Thyroid gland (tissue), 4 donors: ENCODE results near the gene OSBP2. TPM values are rescaled to one million over a fixed set of nuclear protein-coding genes. Genes with fewer than 3 reads are reported as not detected.

Experiments
- DNase-seq, 2 donors: peaks; one replicate each; pipeline ENCODE4 v3.0.0-alpha.2; 2019
- H3K27ac ChIP-seq, 3 donors: fragments of 200-600 bp; sonication (generic); 1 replicate in 2 of 3; 2 replicates in 1 of 3; pipeline ENCODE4 v1.5.1; 2016 to 2019; ENCODE audit warnings: mild to moderate bottlenecking in 1 of 3, moderate library complexity in 1 of 3
- H3K27me3 ChIP-seq: fragments of 200-600 bp; sonication (generic); one replicate; pipeline ENCODE4 v1.5.1; 2019
- H3K36me3 ChIP-seq, 2 donors: fragments of 200-600 bp; sonication (generic); one replicate each; pipeline ENCODE4 v1.5.1; 2016 to 2019
- H3K4me1 ChIP-seq, 2 donors: fragments of 200-600 bp; sonication (generic); one replicate each; pipeline ENCODE4 v1.5.1; 2017 to 2019
- H3K4me3 ChIP-seq, 3 donors: fragments of 200-600 bp; sonication (generic); replicated peaks in 1 of 3; 1 replicate in 2 of 3; 2 replicates in 1 of 3; pipeline ENCODE4 v1.5.1; 2016; ENCODE audit warnings: mild to moderate bottlenecking in 1 of 3
- H3K9me3 ChIP-seq: fragments of 200-600 bp; sonication (generic); one replicate; pipeline ENCODE4 v1.5.1; 2017
- POLR2A ChIP-seq, 2 donors: fragments of 450-650 bp; IDR thresholded peaks; one replicate each; pipeline ENCODE4 v1.6.1; 2017; ENCODE audit warnings: antibody characterized with exemption in 2 of 2, mild to moderate bottlenecking in 2 of 2, moderate library complexity in 1 of 2
- WGBS, 2 donors: methylation state at CpG; one replicate each; pipeline ENCODE4 v1.1.5; 2017; 5-methylcytosine and 5-hydroxymethylcytosine counted together
- intact Hi-C: fragments of 100-400 bp; cut with DNase I; formaldehyde crosslinking; loops from one replicate; pipeline ENCODE4 v1.15.1; 2023
- total RNA-seq, 4 donors: library from RNA; depleted of rRNA; stranded (reverse); fragments of >200 nt; gene quantifications; one replicate each; pipeline ENCODE4 v1.2.3, GENCODE V29; 2016
- TF ChIP-seq, protein P1 (sequence below), 6 experiments: fragments of 200-600 bp in 3 of 6; fragments of 450-650 bp in 3 of 6; sonication (generic) in 3 of 6; IDR thresholded peaks; one replicate each; pipeline ENCODE4 v1.5.1; 2016 to 2019; ENCODE audit warnings: antibody characterized with exemption in 6 of 6, mild to moderate bottlenecking in 2 of 6, inconsistent platforms in 1 of 6, moderate library complexity in 1 of 6

OSBP2 gene
- total RNA-seq, 4 donors from 2014 or later, result 7.8 to 13.4 (median 11.5) TPM

- Histone ChIP-seq H3K27me3 (no peaks in the 10 kb centered on the region), H3K27ac (no peak overlapping the region), H3K36me3 (no peaks in the 10 kb centered on the region), H3K4me3 (no peak overlapping the region), H3K9me3 (no peaks in the 10 kb centered on the region), H3K4me1 (no peaks in the 10 kb centered on the region)
- no peak for TF ChIP-seq POLR2A (IDR thresholded peaks at IDR 0.05)
- TF ChIP-seq, protein P1, sequence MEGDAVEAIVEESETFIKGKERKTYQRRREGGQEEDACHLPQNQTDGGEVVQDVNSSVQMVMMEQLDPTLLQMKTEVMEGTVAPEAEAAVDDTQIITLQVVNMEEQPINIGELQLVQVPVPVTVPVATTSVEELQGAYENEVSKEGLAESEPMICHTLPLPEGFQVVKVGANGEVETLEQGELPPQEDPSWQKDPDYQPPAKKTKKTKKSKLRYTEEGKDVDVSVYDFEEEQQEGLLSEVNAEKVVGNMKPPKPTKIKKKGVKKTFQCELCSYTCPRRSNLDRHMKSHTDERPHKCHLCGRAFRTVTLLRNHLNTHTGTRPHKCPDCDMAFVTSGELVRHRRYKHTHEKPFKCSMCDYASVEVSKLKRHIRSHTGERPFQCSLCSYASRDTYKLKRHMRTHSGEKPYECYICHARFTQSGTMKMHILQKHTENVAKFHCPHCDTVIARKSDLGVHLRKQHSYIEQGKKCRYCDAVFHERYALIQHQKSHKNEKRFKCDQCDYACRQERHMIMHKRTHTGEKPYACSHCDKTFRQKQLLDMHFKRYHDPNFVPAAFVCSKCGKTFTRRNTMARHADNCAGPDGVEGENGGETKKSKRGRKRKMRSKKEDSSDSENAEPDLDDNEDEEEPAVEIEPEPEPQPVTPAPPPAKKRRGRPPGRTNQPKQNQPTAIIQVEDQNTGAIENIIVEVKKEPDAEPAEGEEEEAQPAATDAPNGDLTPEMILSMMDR (IDR thresholded peaks at IDR 0.05), result no peak
- DNase-seq, result no peak
- intact Hi-C loops, result no loop called here
- WGBS, 2 donors, result 90% methylated on average over 8 of the region's 8 CpGs
Observed at GRCh38 chr22:30891443-30891755, 196.7 kb downstream of the OSBP2 start.

- H3K4me3 ChIP-seq, result no peak overlapping the region
- no peaks in the 10 kb centered on the region for H3K36me3 ChIP-seq
- no peak overlapping the region for H3K27ac ChIP-seq
- TF ChIP-seq, protein P1 (IDR thresholded peaks at IDR 0.05), result no peak
- TF ChIP-seq POLR2A (IDR thresholded peaks at IDR 0.05), result no peak
- H3K27me3 ChIP-seq, result no peaks in the 10 kb centered on the region
- intact Hi-C loops, result no loop called here
- H3K9me3 ChIP-seq, result no peaks in the 10 kb centered on the region
- 90% methylated on average over 6 of the region's 6 CpGs for WGBS, 2 donors
- no peak for DNase-seq
- H3K4me1 ChIP-seq, result no peaks in the 10 kb centered on the region
Observed at GRCh38 chr22:30891781-30892180, 197.1 kb downstream of the OSBP2 start.

DNA sequence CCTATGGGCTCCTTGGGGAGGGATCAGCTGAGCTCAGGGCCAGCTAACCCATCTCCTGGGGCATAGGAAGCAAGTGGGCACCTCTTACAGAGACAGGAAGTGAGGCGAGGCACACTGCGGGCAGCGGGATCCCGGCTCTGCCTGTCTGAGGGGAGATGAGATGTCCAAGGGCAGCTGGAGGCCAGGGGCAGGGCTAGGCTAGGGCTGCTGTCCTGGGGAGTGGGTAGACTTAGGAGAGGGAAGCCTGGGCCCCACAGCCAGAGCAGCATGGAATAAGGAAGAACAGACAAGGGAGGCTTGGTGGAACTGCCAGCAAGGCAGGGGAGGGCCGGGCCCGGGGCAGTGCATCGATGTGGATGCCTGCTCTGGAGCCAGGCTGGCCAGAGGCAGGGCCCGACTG is 197.6 kb downstream of the OSBP2 start:
- DNase-seq, result no peak

GRCh38 chr22:30892731-30893221 is 198.1 kb downstream of the OSBP2 start:
- Histone ChIP-seq H3K27ac (no peak overlapping the region), H3K9me3 (no peaks in the 10 kb centered on the region), H3K4me3 (no peak overlapping the region), H3K36me3 (no peaks in the 10 kb centered on the region), H3K4me1 (no peaks in the 10 kb centered on the region), H3K27me3 (no peaks in the 10 kb centered on the region)
- no peak for TF ChIP-seq POLR2A (IDR thresholded peaks at IDR 0.05)
- TF ChIP-seq, protein P1 (IDR thresholded peaks at IDR 0.05), result no peak
- 100% methylated on average over 3 to 4 of the region's 5 CpGs for WGBS, 2 donors
- intact Hi-C loops, result no loop called here
- no peak for DNase-seq

More for the DNA sequence above, 197.6 kb downstream of the OSBP2 start:
- no peaks in the 10 kb centered on the region for H3K36me3 ChIP-seq
- 93 to 96% methylated on average over 8 of the region's 8 CpGs for WGBS, 2 donors
- intact Hi-C loops, result no loop called here
- no peak overlapping the region for H3K4me3 ChIP-seq
- TF ChIP-seq POLR2A (IDR thresholded peaks at IDR 0.05), result no peak
- TF ChIP-seq, protein P1 (IDR thresholded peaks at IDR 0.05), result no peak
- no peaks in the 10 kb centered on the region for H3K9me3 ChIP-seq
- no peak overlapping the region for H3K27ac ChIP-seq
- no peaks in the 10 kb centered on the region for H3K4me1 ChIP-seq
- no peaks in the 10 kb centered on the region for H3K27me3 ChIP-seq

- DNase-seq, result no peak
- H3K9me3 ChIP-seq, result no peaks in the 10 kb centered on the region
- no peak overlapping the region for H3K27ac ChIP-seq
- no peaks in the 10 kb centered on the region for H3K4me1 ChIP-seq
- intact Hi-C loops, result no loop called here
- TF ChIP-seq, protein P1 (IDR thresholded peaks at IDR 0.05), result no peak
- TF ChIP-seq POLR2A (IDR thresholded peaks at IDR 0.05), result no peak
- H3K4me3 ChIP-seq, result no peak overlapping the region
- no peaks in the 10 kb centered on the region for H3K36me3 ChIP-seq
- WGBS, 2 donors, result 82 to 86% methylated on average over 14 to 15 of the region's 23 CpGs
- H3K27me3 ChIP-seq, result no peaks in the 10 kb centered on the region
Observed at GRCh38 chr22:30893434-30894370, 199.0 kb downstream of the OSBP2 start.
